CD14-positive monocyte (primary cell): ENCODE measurements around the gene TMEM250. TPM values are rescaled to one million over a fixed set of nuclear protein-coding genes. Genes with fewer than 3 reads are reported as not detected.

Experiments used
- DNase-seq, 3 donors: peaks; one replicate each; pipeline ENCODE4 v3.0.0-alpha.2; 2011 to 2022
- H2AFZ ChIP-seq: 2 replicates; pipeline ENCODE4 v1.6.0; 2012; ENCODE audit warnings: mild to moderate bottlenecking, low read depth, low read length, inconsistent platforms; ENCODE audit not compliant: insufficient read depth, poor library complexity, severe bottlenecking
- H3K27ac ChIP-seq, 2 donors: 1 replicate in 1 of 2; 2 replicates in 1 of 2; pipeline ENCODE4 v1.5.1; 2012 to 2013; ENCODE audit warnings: low read length in 2 of 2, control low read depth in 1 of 2, inconsistent platforms in 1 of 2, low read depth in 1 of 2, mild to moderate bottlenecking in 1 of 2
- H3K27me3 ChIP-seq, 2 donors: one replicate each; pipeline versions ENCODE4 v1.6.0 to v1.6.1; 2011 to 2013; ENCODE audit warnings: low read length in 2 of 2; ENCODE audit not compliant: control insufficient read depth in 2 of 2, insufficient read depth in 2 of 2
- H3K36me3 ChIP-seq, 2 donors: replicated peaks in 1 of 2; 1 replicate in 1 of 2; 2 replicates in 1 of 2; pipeline versions ENCODE4 v1.5.1 to v1.6.1; 2012 to 2013; ENCODE audit warnings: low read length in 2 of 2, control low read depth in 1 of 2, inconsistent platforms in 1 of 2, mild to moderate bottlenecking in 1 of 2; ENCODE audit not compliant: insufficient read depth in 2 of 2, control insufficient read depth in 1 of 2
- H3K4me1 ChIP-seq, 2 donors: 1 replicate in 1 of 2; 2 replicates in 1 of 2; pipeline versions ENCODE4 v1.5.1 to v1.6.1; 2012 to 2013; ENCODE audit warnings: low read length in 2 of 2, control low read depth in 1 of 2, inconsistent platforms in 1 of 2, mild to moderate bottlenecking in 1 of 2, moderate library complexity in 1 of 2; ENCODE audit not compliant: insufficient read depth in 2 of 2, control insufficient read depth in 1 of 2
- H3K4me2 ChIP-seq: replicated peaks from 2 replicates; pipeline ENCODE3; 2012; ENCODE audit warnings: low read length, moderate library complexity, mild to moderate bottlenecking; ENCODE audit not compliant: poor library complexity, severe bottlenecking; ENCODE audit errors: extremely low read depth
- H3K4me3 ChIP-seq, 3 experiments: fragments of 200-600 bp in 1 of 3; sonication (generic) in 1 of 3; replicated peaks in 1 of 3; 1 replicate in 2 of 3; 2 replicates in 1 of 3; pipeline ENCODE4 v1.5.1; 2011 to 2013; ENCODE audit warnings: low read length in 3 of 3, mild to moderate bottlenecking in 3 of 3, control low read depth in 2 of 3, low read depth in 2 of 3, inconsistent platforms in 1 of 3, moderate library complexity in 1 of 3
- H3K79me2 ChIP-seq: 2 replicates; pipeline ENCODE4 v1.6.0; 2012; ENCODE audit warnings: mild to moderate bottlenecking, control low read depth, inconsistent platforms, low read length, moderate library complexity; ENCODE audit not compliant: insufficient read depth
- H3K9ac ChIP-seq: 2 replicates; pipeline ENCODE4 v1.6.0; 2017; ENCODE audit warnings: low read length, mild to moderate bottlenecking; ENCODE audit not compliant: insufficient read depth, poor library complexity, severe bottlenecking
- H3K9me3 ChIP-seq, 2 donors: replicated peaks in 1 of 2; 1 replicate in 1 of 2; 2 replicates in 1 of 2; pipeline versions ENCODE4 v1.5.1 to v1.6.1; 2012 to 2013; ENCODE audit warnings: low read length in 2 of 2, control low read depth in 1 of 2; ENCODE audit not compliant: control insufficient read depth in 1 of 2, insufficient read depth in 1 of 2
- H4K20me1 ChIP-seq: 2 replicates; pipeline ENCODE4 v1.6.0; 2012; ENCODE audit warnings: mild to moderate bottlenecking, low read length, control low read depth, moderate library complexity; ENCODE audit not compliant: insufficient read depth
- H3K27ac Mint-ChIP-seq, 7 donors: one replicate each; pipeline ENCODE4 v1.8.0; 2020; ENCODE audit warnings: mild to moderate bottlenecking in 7 of 7, mixed read lengths in 7 of 7, moderate library complexity in 6 of 7, inconsistent platforms in 2 of 7
- H3K27me3 Mint-ChIP-seq, 3 donors: one replicate each; pipeline ENCODE4 v1.8.0; 2021 to 2022; ENCODE audit warnings: low read depth in 3 of 3, mild to moderate bottlenecking in 3 of 3, mixed read lengths in 3 of 3, moderate library complexity in 3 of 3, inconsistent platforms in 1 of 3
- H3K36me3 Mint-ChIP-seq, 2 donors: one replicate each; pipeline ENCODE4 v1.8.0; 2020; ENCODE audit warnings: mixed read lengths in 2 of 2, inconsistent platforms in 1 of 2, mild to moderate bottlenecking in 1 of 2
- H3K4me1 Mint-ChIP-seq: one replicate; pipeline ENCODE4 v1.8.0; 2020; ENCODE audit warnings: mild to moderate bottlenecking, mixed read lengths
- H3K4me3 Mint-ChIP-seq, 2 donors: one replicate each; pipeline ENCODE4 v1.8.0; 2020; ENCODE audit warnings: mild to moderate bottlenecking in 2 of 2, mixed read lengths in 2 of 2, moderate library complexity in 1 of 2
- H3K9me3 Mint-ChIP-seq, 7 donors: one replicate each; pipeline ENCODE4 v1.8.0; 2020 to 2022; ENCODE audit warnings: mixed read lengths in 7 of 7, mild to moderate bottlenecking in 6 of 7, moderate library complexity in 6 of 7, inconsistent platforms in 2 of 7
- CTCF ChIP-seq: fragments of 200-600 bp; IDR thresholded peaks from one replicate; pipeline ENCODE4 v1.8.0; 2022; ENCODE audit warnings: antibody characterized with exemption, mild to moderate bottlenecking
- WGBS: methylation state at CpG from one replicate; pipeline ENCODE4 v1.1.5; 2013; ENCODE audit warnings: missing lambda C conversion rate; ENCODE audit not compliant: insufficient coverage; 5-methylcytosine and 5-hydroxymethylcytosine counted together
- intact Hi-C, 2 donors: fragments of 100-400 bp; cut with micrococcal nuclease; formaldehyde crosslinking; loops; one replicate each; pipeline versions ENCODE4 v1.15.0 to v1.15.1; 2023
- polyA plus RNA-seq, 3 donors: library from polyadenylated mRNA; depleted of rRNA in 1 of 3; unstranded in 2 of 3; stranded (reverse) in 1 of 3; fragments of 300-500 nt in 2 of 3; fragments of >200 nt in 1 of 3; fragmentation: Illumina TruSeq in 2 of 3; gene quantifications; 1 replicate in 2 of 3; 2 replicates in 1 of 3; pipeline ENCODE4 v1.2.3, GENCODE V29; 2012 to 2021

The TMEM250 gene
- polyA plus RNA-seq, 3 donors = 11.0 to 38.0 (median 30.9) TPM

- Mint-ChIP-seq H3K27me3 (peaks cover 0 to 5% (median 0%) of the 10 kb centered on the region in 3 donors), H3K4me3 (no peak overlapping the region), H3K9me3 (no peaks in the 10 kb centered on the region), H3K36me3 (peaks cover 24 to 37% of the 10 kb centered on the region in 2 donors), H3K27ac (peak overlapping the region in 3 of 7 donors; percentile 15 to 73 (median 38)), H3K4me1 (peaks cover 76% of the 10 kb centered on the region)
- no peak overlapping the region for H3K9ac ChIP-seq
- peaks cover 100% of the 10 kb centered on the region for H3K79me2 ChIP-seq
- H3K4me2 ChIP-seq = no peak overlapping the region
- no peak overlapping the region for H3K27ac ChIP-seq
- no peak overlapping the region for H3K4me3 ChIP-seq
- DNase-seq = no peak
- WGBS = 95% methylated on average over 10 of the region's 24 CpGs
- H3K36me3 ChIP-seq = peaks cover 8 to 24% of the 10 kb centered on the region in 2 donors
- H4K20me1 ChIP-seq = peaks cover 100% of the 10 kb centered on the region
- TF ChIP-seq CTCF = no peak
- peaks cover 70 to 88% of the 10 kb centered on the region in 2 donors for H3K4me1 ChIP-seq
- H3K27me3 ChIP-seq = no peaks in the 10 kb centered on the region
- H2AFZ ChIP-seq = no peak overlapping the region
- intact Hi-C loops = no loop called here
- no peaks in the 10 kb centered on the region for H3K9me3 ChIP-seq
Observed at GRCh38 chr9:136083558-136084062, 35.1 kb downstream of the TMEM250 start.

- no peak for TF ChIP-seq CTCF
- no peak for DNase-seq
- Mint-ChIP-seq H3K27ac (peak overlapping the region in 2 of 7 donors; percentile 54 to 73), H3K36me3 (peaks cover 24 to 38% of the 10 kb centered on the region in 2 donors), H3K9me3 (no peaks in the 10 kb centered on the region), H3K4me3 (no peak overlapping the region), H3K27me3 (peaks cover 0 to 5% (median 0%) of the 10 kb centered on the region in 3 donors), H3K4me1 (peaks cover 67% of the 10 kb centered on the region)
- H3K36me3 ChIP-seq = peaks cover 8 to 24% of the 10 kb centered on the region in 2 donors
- H3K4me2 ChIP-seq = no peak overlapping the region
- no peak overlapping the region for H2AFZ ChIP-seq
- intact Hi-C loops = no loop called here
- no peaks in the 10 kb centered on the region for H3K9me3 ChIP-seq
- H3K27me3 ChIP-seq = no peaks in the 10 kb centered on the region
- H4K20me1 ChIP-seq = peaks cover 98% of the 10 kb centered on the region
- H3K4me3 ChIP-seq = no peak overlapping the region
- H3K9ac ChIP-seq = no peak overlapping the region
- 83% methylated on average over 29 of the region's 34 CpGs for WGBS
- H3K4me1 ChIP-seq = peaks cover 61 to 87% of the 10 kb centered on the region in 2 donors
- no peak overlapping the region for H3K27ac ChIP-seq
- peaks cover 100% of the 10 kb centered on the region for H3K79me2 ChIP-seq
Observed at GRCh38 chr9:136082496-136083361, 35.9 kb downstream of the TMEM250 start.
